ENCODE measurements around the gene SHKBP1. TPM values are rescaled to one million over a fixed set of nuclear protein-coding genes. Genes with fewer than 3 reads are reported as not detected.

The SHKBP1 gene
- total and polyA plus RNA-seq, 2 of the 13 experiments (the other 11 are each of a cell fraction or from before 2014, with no cell fraction given): 16.2 to 17.4 TPM

GRCh38 chr19:40605216-40605971 is 28.7 kb downstream of the SHKBP1 start (continued):
- TF ChIP-seq ZBTB4 (CRISPR knock-in tag; IDR thresholded peaks at IDR 0.05; ENCODE audit: borderline replicate concordance) (0 out of 2 replicates have a peak, but pooled peaks have one; percentile 1), ZNF276 (CRISPR knock-in tag; IDR thresholded peaks at IDR 0.05; ENCODE audit: low read depth) (no peak), HOXA3 (CRISPR knock-in tag; IDR thresholded peaks at IDR 0.05) (no peak), GABPA (IDR thresholded peaks at IDR 0.05; ENCODE audit: low read depth, low read length) (no peak), GABPA (CRISPR knock-in tag; IDR thresholded peaks at IDR 0.05; ENCODE audit: low read depth) (no peak), ZIK1 (CRISPR knock-in tag; IDR thresholded peaks at IDR 0.05; ENCODE audit: borderline replicate concordance, low read depth) (no peak), DNMT3B (CRISPR knock-in tag; conservative IDR thresholded peaks at IDR 0.05) (no peak), PHF20 (CRISPR knock-in tag; IDR thresholded peaks at IDR 0.05) (no peak), ZNF781 (CRISPR knock-in tag; IDR thresholded peaks at IDR 0.05; ENCODE audit: borderline replicate concordance, not compliant biosample characterization) (no peak), NFYB (CRISPR knock-in tag; IDR thresholded peaks at IDR 0.05) (no peak), YEATS2 (CRISPR knock-in tag; IDR thresholded peaks at IDR 0.05; ENCODE audit: borderline replicate concordance) (no peak), SAFB2 (CRISPR knock-in tag; IDR thresholded peaks at IDR 0.05; ENCODE audit: borderline replicate concordance, low read depth) (0 out of 2 replicates have a peak, but pooled peaks have one; percentile 4), MED1 (CRISPR knock-in tag; IDR thresholded peaks at IDR 0.05) (0 out of 2 replicates have a peak, but pooled peaks have one; percentile 30), THYN1 (CRISPR knock-in tag; IDR thresholded peaks at IDR 0.05; ENCODE audit: borderline replicate concordance, low read depth) (no peak), MEIS1 (CRISPR knock-in tag; IDR thresholded peaks at IDR 0.05; ENCODE audit: borderline replicate concordance) (no peak), TBX3 (IDR thresholded peaks at IDR 0.05; ENCODE audit: borderline replicate concordance) (no peak), NBN (conservative IDR thresholded peaks at IDR 0.05) (no peak)
- TF ChIP-seq, protein P1, sequence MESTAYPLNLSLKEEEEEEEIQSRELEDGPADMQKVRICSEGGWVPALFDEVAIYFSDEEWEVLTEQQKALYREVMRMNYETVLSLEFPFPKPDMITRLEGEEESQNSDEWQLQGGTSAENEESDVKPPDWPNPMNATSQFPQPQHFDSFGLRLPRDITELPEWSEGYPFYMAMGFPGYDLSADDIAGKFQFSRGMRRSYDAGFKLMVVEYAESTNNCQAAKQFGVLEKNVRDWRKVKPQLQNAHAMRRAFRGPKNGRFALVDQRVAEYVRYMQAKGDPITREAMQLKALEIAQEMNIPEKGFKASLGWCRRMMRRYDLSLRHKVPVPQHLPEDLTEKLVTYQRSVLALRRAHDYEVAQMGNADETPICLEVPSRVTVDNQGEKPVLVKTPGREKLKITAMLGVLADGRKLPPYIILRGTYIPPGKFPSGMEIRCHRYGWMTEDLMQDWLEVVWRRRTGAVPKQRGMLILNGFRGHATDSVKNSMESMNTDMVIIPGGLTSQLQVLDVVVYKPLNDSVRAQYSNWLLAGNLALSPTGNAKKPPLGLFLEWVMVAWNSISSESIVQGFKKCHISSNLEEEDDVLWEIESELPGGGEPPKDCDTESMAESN (CRISPR knock-in tag; conservative IDR thresholded peaks at IDR 0.05): peak; percentile 1; the same call in 1 of the 2 replicates
- TF ChIP-seq, protein P2, sequence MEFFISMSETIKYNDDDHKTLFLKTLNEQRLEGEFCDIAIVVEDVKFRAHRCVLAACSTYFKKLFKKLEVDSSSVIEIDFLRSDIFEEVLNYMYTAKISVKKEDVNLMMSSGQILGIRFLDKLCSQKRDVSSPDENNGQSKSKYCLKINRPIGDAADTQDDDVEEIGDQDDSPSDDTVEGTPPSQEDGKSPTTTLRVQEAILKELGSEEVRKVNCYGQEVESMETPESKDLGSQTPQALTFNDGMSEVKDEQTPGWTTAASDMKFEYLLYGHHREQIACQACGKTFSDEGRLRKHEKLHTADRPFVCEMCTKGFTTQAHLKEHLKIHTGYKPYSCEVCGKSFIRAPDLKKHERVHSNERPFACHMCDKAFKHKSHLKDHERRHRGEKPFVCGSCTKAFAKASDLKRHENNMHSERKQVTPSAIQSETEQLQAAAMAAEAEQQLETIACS (CRISPR knock-in tag; IDR thresholded peaks at IDR 0.05): peak; percentile 96
- TF ChIP-seq, protein P3, sequence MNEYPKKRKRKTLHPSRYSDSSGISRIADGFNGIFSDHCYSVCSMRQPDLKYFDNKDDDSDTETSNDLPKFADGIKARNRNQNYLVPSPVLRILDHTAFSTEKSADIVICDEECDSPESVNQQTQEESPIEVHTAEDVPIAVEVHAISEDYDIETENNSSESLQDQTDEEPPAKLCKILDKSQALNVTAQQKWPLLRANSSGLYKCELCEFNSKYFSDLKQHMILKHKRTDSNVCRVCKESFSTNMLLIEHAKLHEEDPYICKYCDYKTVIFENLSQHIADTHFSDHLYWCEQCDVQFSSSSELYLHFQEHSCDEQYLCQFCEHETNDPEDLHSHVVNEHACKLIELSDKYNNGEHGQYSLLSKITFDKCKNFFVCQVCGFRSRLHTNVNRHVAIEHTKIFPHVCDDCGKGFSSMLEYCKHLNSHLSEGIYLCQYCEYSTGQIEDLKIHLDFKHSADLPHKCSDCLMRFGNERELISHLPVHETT (CRISPR knock-in tag; conservative IDR thresholded peaks at IDR 0.05): 0 out of 2 replicates have a peak, but pooled peaks have one; percentile 44
